GM12892 (cell line): ENCODE results near the gene KCTD19.

Source experiments
- DNase-seq: peaks from one replicate; pipeline ENCODE4 v3.0.0; 2011; ENCODE audit not compliant: insufficient read length
- FAIRE-seq: peaks from 2 replicates; lab custom pipeline; 2011; peaks lifted over from hg19 to GRCh38; lab: Jason Lieb, UNC
- POLR2A ChIP-seq: IDR thresholded peaks from 2 replicates; pipeline ENCODE4 v1.6.1; 2011; ENCODE audit warnings: low read depth, low read length, control low read depth
- POLR2AphosphoS5 ChIP-seq: IDR thresholded peaks from 2 replicates; pipeline ENCODE4 v1.6.1; 2011; ENCODE audit warnings: low read depth, low read length, control low read depth
- TAF1 ChIP-seq: IDR thresholded peaks from 2 replicates; pipeline ENCODE4 v1.6.1; 2011; ENCODE audit warnings: low read depth, mild to moderate bottlenecking, control low read depth, low read length, borderline replicate concordance

The KCTD19 gene

GRCh38 chr16:67244387-67245185 lies 82.0 kb downstream of the KCTD19 start:
- FAIRE-seq (peak; percentile 77), DNase-seq (peak; percentile 87)

GRCh38 chr16:67243481-67243880 lies 83.1 kb downstream of the KCTD19 start:
- DNase-seq (no peak), FAIRE-seq (no peak)
- no peak for TF ChIP-seq TAF1
- no peak for TF ChIP-seq POLR2A
- no peak for TF ChIP-seq POLR2AphosphoS5

More at GRCh38 chr16:67244387-67245185, 82.0 kb downstream of the KCTD19 start:
- TF ChIP-seq POLR2A (peak; percentile 69), TAF1 (0 out of 2 replicates have a peak, but pooled peaks have one; percentile 30), POLR2AphosphoS5 (peak; percentile 72)

GRCh38 chr16:67242138-67242730 lies 84.3 kb downstream of the KCTD19 start:
- FAIRE-seq (no peak), DNase-seq (no peak)
- no peak for TF ChIP-seq POLR2A
- TF ChIP-seq TAF1: no peak
- TF ChIP-seq POLR2AphosphoS5: no peak

- no peak for DNase-seq
- no peak for FAIRE-seq
- no peak for TF ChIP-seq POLR2AphosphoS5
- no peak for TF ChIP-seq POLR2A
- TF ChIP-seq TAF1: no peak
Measured at GRCh38 chr16:67241008-67241900, 85.3 kb downstream of the KCTD19 start.

- DNase-seq (no peak), FAIRE-seq (no peak)
- TF ChIP-seq POLR2AphosphoS5 (no peak), POLR2A (no peak), TAF1 (no peak)
Measured at GRCh38 chr16:67240506-67240905, 86.0 kb downstream of the KCTD19 start.
